ENCODE results near the gene RNF215. TPM values are rescaled to one million over a fixed set of nuclear protein-coding genes. Genes with fewer than 3 reads are reported as not detected.
"Not testable (repeated sequence)": the region's sequence is repeated elsewhere in the genome, so short reads cannot be mapped to it uniquely, and the experiment has no call there.

The RNF215 gene
- total RNA-seq, 2 donors from 2014 or later, result 5.6 to 7.5 TPM

GRCh38 chr22:30411780-30412179 lies 24.6 kb upstream of the RNF215 start:
- no peak for DNase-seq (ENCODE audit: low spot score)
- TF ChIP-seq CTCF (IDR thresholded peaks at IDR 0.05), result no peak
- peaks cover 40% of the 10 kb centered on the region for H3K36me3 ChIP-seq

GRCh38 chr22:30408388-30409102 lies 21.3 kb upstream of the RNF215 start:
- Histone ChIP-seq H3K4me3 (no peak overlapping the region), H3K4me1 (no peaks in the 10 kb centered on the region), H3K27me3 (no peaks in the 10 kb centered on the region), H3K36me3 (peaks cover 28% of the 10 kb centered on the region), H3K27ac (no peak overlapping the region), H3K9me3 (no peaks in the 10 kb centered on the region)
- no peak for DNase-seq (ENCODE audit: low spot score)
- no peak for TF ChIP-seq CTCF (IDR thresholded peaks at IDR 0.05)

More at GRCh38 chr22:30411780-30412179, 24.6 kb upstream of the RNF215 start:
- H3K9me3 ChIP-seq, result no peaks in the 10 kb centered on the region
- no peaks in the 10 kb centered on the region for H3K27me3 ChIP-seq
- H3K4me1 ChIP-seq, result no peaks in the 10 kb centered on the region
- no peak overlapping the region for H3K27ac ChIP-seq
- no peak overlapping the region for H3K4me3 ChIP-seq

- H3K4me1 ChIP-seq, result no peaks in the 10 kb centered on the region
- no peak overlapping the region for H3K4me3 ChIP-seq
- H3K27ac ChIP-seq, result no peak overlapping the region
- no peaks in the 10 kb centered on the region for H3K27me3 ChIP-seq
- peaks cover 25% of the 10 kb centered on the region for H3K36me3 ChIP-seq
- H3K9me3 ChIP-seq, result no peaks in the 10 kb centered on the region
- DNase-seq (ENCODE audit: low spot score), result no peak
- no peak for TF ChIP-seq CTCF (IDR thresholded peaks at IDR 0.05)
Measured at GRCh38 chr22:30406400-30406799, 19.2 kb upstream of the RNF215 start.

- Histone ChIP-seq H3K27ac (no peak overlapping the region), H3K27me3 (no peaks in the 10 kb centered on the region), H3K4me3 (no peak overlapping the region), H3K9me3 (no peaks in the 10 kb centered on the region), H3K36me3 (peaks cover 20% of the 10 kb centered on the region), H3K4me1 (no peaks in the 10 kb centered on the region)
- DNase-seq (ENCODE audit: low spot score), result no peak
- no peak for TF ChIP-seq CTCF (IDR thresholded peaks at IDR 0.05)
Measured at GRCh38 chr22:30405731-30406130, 18.5 kb upstream of the RNF215 start.

GRCh38 chr22:30404307-30404706 lies 17.1 kb upstream of the RNF215 start:
- no peak for DNase-seq (ENCODE audit: low spot score)
- no peaks in the 10 kb centered on the region for H3K9me3 ChIP-seq
- no peak overlapping the region for H3K27ac ChIP-seq
- peaks cover 18% of the 10 kb centered on the region for H3K36me3 ChIP-seq
- no peaks in the 10 kb centered on the region for H3K4me1 ChIP-seq
- H3K27me3 ChIP-seq, result no peaks in the 10 kb centered on the region
- no peak for TF ChIP-seq CTCF (IDR thresholded peaks at IDR 0.05)
- H3K4me3 ChIP-seq, result no peak overlapping the region

GRCh38 chr22:30402766-30403104 lies 15.5 kb upstream of the RNF215 start:
- not testable (repeated sequence) for DNase-seq (ENCODE audit: low spot score); H3K4me3 ChIP-seq; H3K9me3 ChIP-seq; H3K27ac ChIP-seq; H3K27me3 ChIP-seq; H3K36me3 ChIP-seq
- peaks cover 0 to 14% of the 10 kb centered on the region in 2 donors for H3K4me1 ChIP-seq
